GM10248 (cell line): ENCODE results near the gene VWF.

Experiments
- CTCF ChIA-PET: fragments of 300-600 bp; sonication (Branson Sonifier 250); formaldehyde crosslinking; extraction: SDS; loops from one replicate; lab custom pipeline; 2021; ENCODE audit warnings: antibody characterized with exemption; lab: Yijun Ruan, JAX
- POLR2A ChIA-PET: fragments of 350-650 bp; sonication (Branson Sonifier 250); formaldehyde crosslinking; extraction: SDS; loops from one replicate; lab custom pipeline; 2020; ENCODE audit warnings: antibody characterized with exemption; lab: Yijun Ruan, JAX
- DNase-seq: peaks from one replicate; pipeline ENCODE4 v3.0.0; 2012; ENCODE audit errors: extremely low spot score
- TF ChIP-seq, protein P1 (sequence below): IDR thresholded peaks from 2 replicates; pipeline ENCODE4 v1.5.1; 2012; ENCODE audit warnings: mild to moderate bottlenecking, low read depth; ENCODE audit errors: extremely low read depth, missing control alignments, control extremely low read depth

VWF gene

DNA sequence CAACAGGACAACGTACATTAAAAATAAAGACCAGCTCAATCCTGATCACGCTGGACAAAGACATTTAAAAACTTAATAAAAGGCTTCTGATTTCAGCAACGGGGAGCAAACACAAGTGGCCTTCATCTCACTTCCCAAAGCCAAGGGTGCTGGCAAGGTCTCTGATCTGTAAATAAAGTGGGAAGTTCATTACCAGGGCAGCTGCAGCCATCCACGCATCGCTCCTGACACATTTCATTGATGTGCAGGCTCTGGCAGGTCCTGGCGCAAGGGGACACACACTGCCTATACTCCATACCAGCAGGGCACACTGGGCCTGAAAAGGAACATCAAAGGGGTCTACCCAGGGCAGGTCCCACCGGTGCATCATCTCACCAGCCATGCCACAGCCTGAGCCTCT, 51.0 kb downstream of the VWF start:
- no peak for DNase-seq

DNA sequence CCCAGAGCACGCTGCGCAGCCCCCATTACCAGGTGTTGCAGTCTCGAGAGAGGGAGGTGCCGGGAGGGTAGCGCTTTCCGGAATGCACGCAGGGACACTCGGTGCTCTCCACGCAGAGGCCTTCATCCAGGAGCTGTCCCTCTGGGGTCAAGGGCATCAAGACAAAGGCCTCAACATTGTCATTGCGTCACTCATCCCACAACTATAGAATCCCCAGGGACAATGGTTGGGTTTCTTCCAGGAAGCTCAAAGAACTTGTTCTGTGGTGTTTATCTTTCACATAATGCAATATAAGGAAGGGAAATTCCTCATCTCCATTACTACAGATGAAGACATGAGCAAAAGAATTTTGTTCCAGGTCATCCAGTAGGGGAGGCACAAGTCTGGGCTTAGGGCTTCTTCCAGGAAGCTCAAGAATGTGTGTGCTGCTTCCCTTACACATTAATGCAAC, 52.1 kb downstream of the VWF start:
- ChIA-PET CTCF (interaction anchor here (1.0 to 1.6 kb wide), 4 partner anchors 8 to 212 kb away, joined by 3 to 5 read pairs (median 4); no protein-coding TSS in a partner anchor), POLR2A (no interaction called here)
- TF ChIP-seq, protein P1, sequence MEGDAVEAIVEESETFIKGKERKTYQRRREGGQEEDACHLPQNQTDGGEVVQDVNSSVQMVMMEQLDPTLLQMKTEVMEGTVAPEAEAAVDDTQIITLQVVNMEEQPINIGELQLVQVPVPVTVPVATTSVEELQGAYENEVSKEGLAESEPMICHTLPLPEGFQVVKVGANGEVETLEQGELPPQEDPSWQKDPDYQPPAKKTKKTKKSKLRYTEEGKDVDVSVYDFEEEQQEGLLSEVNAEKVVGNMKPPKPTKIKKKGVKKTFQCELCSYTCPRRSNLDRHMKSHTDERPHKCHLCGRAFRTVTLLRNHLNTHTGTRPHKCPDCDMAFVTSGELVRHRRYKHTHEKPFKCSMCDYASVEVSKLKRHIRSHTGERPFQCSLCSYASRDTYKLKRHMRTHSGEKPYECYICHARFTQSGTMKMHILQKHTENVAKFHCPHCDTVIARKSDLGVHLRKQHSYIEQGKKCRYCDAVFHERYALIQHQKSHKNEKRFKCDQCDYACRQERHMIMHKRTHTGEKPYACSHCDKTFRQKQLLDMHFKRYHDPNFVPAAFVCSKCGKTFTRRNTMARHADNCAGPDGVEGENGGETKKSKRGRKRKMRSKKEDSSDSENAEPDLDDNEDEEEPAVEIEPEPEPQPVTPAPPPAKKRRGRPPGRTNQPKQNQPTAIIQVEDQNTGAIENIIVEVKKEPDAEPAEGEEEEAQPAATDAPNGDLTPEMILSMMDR = no peak
- DNase-seq = no peak

More for the DNA sequence above, 51.0 kb downstream of the VWF start:
- POLR2A ChIA-PET = no interaction called here
- CTCF ChIA-PET = interaction anchor here (0.8 to 1.1 kb wide), 3 partner anchors 122 to 211 kb away, joined by 3 to 4 read pairs (median 3); no protein-coding TSS in a partner anchor
- TF ChIP-seq, protein P1 = no peak

DNA sequence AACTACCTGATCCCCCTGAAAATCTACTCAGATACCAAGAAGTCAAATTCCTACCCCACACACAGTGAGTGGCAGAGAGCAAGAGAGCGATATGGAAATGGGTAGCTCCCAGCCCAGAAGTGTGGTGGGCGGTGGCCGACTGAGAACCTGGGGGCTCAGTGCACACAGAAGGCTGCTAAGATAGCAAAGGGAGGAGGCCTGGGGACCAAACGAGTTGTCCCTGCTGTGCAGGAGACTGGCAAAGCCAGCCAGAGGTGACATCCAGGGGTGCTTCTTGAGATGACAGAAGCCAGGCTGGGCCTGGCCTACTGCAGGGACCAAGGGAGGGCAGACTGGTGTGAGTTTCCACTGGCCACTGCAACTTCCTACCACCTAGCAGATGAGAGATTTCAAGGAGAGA, 52.9 kb downstream of the VWF start:
- CTCF ChIA-PET = interaction anchor here (1.1 to 1.6 kb wide), 4 partner anchors 8 to 207 kb away, joined by 3 to 5 read pairs (median 3); no protein-coding TSS in a partner anchor
- POLR2A ChIA-PET = no interaction called here

DNA sequence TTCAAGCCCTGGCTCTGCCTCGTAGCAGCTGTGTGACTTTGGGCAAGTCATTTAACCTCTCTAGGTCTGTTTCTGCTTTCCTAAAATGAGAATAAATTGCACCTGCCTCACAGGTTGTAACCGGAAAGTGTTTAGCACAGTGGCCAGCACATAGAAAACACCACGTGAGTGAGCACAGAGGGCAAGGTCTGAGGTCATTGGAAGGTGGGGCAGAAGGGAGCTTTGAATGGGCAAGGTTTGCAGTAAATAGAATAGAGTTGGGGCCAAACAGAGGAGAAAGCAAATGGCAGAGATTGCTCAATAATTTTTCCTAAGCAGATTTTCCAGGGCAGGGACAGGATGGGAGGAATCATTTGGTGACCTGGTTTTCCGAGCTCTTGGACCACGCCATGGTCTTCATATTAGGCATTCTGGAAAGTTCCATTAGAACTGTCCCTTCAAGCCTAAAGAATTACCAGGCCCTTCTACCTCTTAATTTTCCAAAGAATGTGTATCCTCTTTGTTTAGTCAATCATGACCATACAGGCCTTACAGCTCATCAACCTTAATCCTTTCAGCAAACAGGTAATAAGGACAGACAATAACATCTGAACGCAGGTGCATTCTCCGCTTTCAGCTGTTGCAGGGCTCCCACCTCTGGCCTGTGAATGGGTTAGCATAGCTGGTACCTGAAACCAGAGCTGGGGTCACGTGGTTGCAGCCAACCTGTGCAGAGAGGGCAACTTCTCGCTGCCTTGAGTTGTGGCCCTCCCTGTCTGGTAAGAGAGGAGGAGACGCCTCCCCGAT, 53.8 kb downstream of the VWF start:
- no peak for DNase-seq
- CTCF ChIA-PET = interaction anchor here (0.6 to 1.6 kb wide), 6 partner anchors 10 to 213 kb away, joined by 3 to 5 read pairs (median 3); no protein-coding TSS in a partner anchor
- POLR2A ChIA-PET = no interaction called here
- TF ChIP-seq, protein P1 = no peak

More for the DNA sequence above, 52.9 kb downstream of the VWF start:
- DNase-seq = no peak
- TF ChIP-seq, protein P1 = no peak

DNA sequence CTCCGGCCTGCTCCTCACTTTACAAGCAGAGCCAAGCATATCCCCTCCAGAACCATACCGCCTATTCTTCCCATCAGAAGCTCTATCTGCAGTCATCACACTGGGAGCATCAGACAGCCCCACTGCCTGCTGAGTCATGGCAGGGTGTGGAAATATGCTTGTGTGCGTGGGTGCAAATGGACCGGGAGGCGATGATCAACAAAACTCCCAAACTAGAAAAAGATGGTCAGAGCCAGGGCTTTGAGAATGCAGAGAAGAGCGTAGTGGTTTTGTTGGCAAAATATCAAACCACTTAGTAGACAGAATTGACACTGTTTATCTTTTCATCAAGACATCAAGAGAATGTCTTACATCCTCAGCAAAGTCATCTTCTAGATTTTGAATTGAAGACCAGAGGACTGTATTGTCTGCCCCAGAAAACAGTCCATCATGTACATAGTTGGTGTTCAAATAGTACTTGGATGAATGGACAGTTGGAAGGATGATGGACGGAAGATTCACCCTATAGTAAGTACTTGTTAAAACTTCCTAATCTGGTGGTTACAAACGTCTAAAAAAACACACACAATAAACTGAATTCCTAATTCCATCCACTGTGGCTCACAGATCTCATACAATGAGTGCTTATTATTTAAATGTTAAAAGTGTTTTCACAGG, 54.9 kb downstream of the VWF start:
- no peak for DNase-seq
- TF ChIP-seq, protein P1 = no peak
- CTCF ChIA-PET = interaction anchor here (0.7 to 1.3 kb wide), 4 partner anchors 11 to 214 kb away, joined by 3 to 5 read pairs (median 3); no protein-coding TSS in a partner anchor
- POLR2A ChIA-PET = no interaction called here

DNA sequence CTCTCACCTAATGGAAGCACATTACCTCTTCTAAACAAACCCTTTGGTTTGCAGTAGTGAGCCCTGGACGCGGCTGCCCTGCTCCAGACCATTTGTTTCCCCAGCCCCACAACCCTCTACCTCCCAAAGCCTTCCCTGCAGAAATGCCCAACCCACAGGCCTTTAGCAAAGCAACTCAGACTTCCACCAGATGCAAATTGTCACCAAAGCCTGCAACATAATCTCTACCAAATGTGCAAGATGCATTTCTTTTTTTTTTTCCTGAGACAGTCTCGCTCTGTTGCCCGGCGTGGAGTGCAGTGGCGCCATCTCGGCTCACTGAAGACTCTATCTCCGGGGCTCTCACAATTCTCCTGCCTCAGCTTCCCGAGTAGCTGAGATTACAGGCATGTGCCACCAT, 56.2 kb downstream of the VWF start:
- ChIA-PET CTCF (interaction anchor here (1.1 to 4.7 kb wide), 2 partner anchors 10 to 215 kb away, joined by 3 to 34 read pairs; no protein-coding TSS in a partner anchor), POLR2A (no interaction called here)
- TF ChIP-seq, protein P1 = no peak
- no peak for DNase-seq
